ENCODE results near the gene ROR2.

DNA sequence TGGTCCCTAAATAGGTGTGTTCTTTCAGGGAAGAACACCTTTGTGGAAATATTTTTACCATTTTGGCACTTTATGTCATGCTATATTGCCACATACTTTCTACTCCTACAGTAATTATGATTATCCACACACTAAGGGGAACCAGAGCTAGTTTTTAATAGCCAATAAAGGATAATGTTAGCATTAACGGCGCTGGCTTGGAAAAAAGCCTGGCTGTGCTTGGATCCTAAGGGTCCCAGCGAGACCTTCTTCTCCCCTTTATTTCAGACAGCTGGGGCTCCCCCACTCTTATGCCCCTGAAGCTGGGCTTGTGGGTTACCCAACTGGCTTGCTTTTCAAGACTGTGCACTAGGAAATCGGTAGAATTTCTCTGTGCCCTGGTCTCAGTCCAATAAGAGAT is 367.8 kb downstream of the ROR2 start:
- no peak for TF ChIP-seq TAF1 (IDR thresholded peaks at IDR 0.05; ENCODE audit: borderline replicate concordance, insufficient read depth, low read length)
- TF ChIP-seq POLR2AphosphoS5 (IDR thresholded peaks at IDR 0.05; ENCODE audit: low read depth, low read length): no peak
